PC-3 (cell line): ENCODE results near the gene BCL11B.

ENCODE experiments used
- CTCF ChIP-seq: fragments of 300-600 bp; sonication (generic); conservative IDR thresholded peaks from 2 replicates; pipeline ENCODE4 v1.5.1; 2017; ENCODE audit warnings: antibody characterized with exemption, low read depth, mild to moderate bottlenecking, low read length
- EZH2 ChIP-seq: fragments of 300-600 bp; sonication (generic); IDR thresholded peaks from one replicate; pipeline ENCODE4 v1.6.1; 2017; ENCODE audit warnings: antibody characterized with exemption, mild to moderate bottlenecking, low read length; ENCODE audit not compliant: unreplicated experiment
- EZH2phosphoT487 ChIP-seq: fragments of 300-600 bp; sonication (generic); IDR thresholded peaks from 2 replicates; pipeline ENCODE4 v1.6.1; 2018; ENCODE audit warnings: mild to moderate bottlenecking, antibody characterized with exemption, low read length, borderline replicate concordance

- no peak for TF ChIP-seq CTCF
- no peak for TF ChIP-seq EZH2phosphoT487
- TF ChIP-seq EZH2: no peak
These were observed 81.2 kb downstream of the BCL11B start for GRCh38 chr14:99190696-99191394.
